HG03097 (cell line): ENCODE data around the gene TUBB8B.
"Not testable (repeated sequence)": the region's sequence is repeated elsewhere in the genome, so short reads cannot be mapped to it uniquely, and the experiment has no call there.

ENCODE experiments used
- ATAC-seq: cut with Tn5 transposase; IDR thresholded peaks from one replicate; pipeline ENCODE4 v1.9.1; 2021; ENCODE audit not compliant: unreplicated experiment, low FRiP score

Gene TUBB8B

GRCh38 chr18:49176-49665 is at the start of gene TUBB8B:
Gene TUBB8B (minus strand): TSS chr18:49615. CDS start chr18:49557, 58 bp downstream.
- not testable (repeated sequence) for ATAC-seq

- not testable (repeated sequence) for ATAC-seq
Measured at GRCh38 chr18:97252-97914, 48.0 kb upstream of the TUBB8B start.

GRCh38 chr18:96767-97131 is 47.3 kb upstream of the TUBB8B start:
- not testable (repeated sequence) for ATAC-seq

- ATAC-seq: not testable (repeated sequence)
Measured at GRCh38 chr18:96101-96766, 46.8 kb upstream of the TUBB8B start.

- ATAC-seq: not testable (repeated sequence)
Measured at GRCh38 chr18:95580-95979, 46.2 kb upstream of the TUBB8B start.

- not testable (repeated sequence) for ATAC-seq
Measured at GRCh38 chr18:93897-94408, 44.5 kb upstream of the TUBB8B start.

GRCh38 chr18:91561-91960 is 42.1 kb upstream of the TUBB8B start:
- ATAC-seq: not testable (repeated sequence)

GRCh38 chr18:90396-91193 is 41.2 kb upstream of the TUBB8B start:
- not testable (repeated sequence) for ATAC-seq

GRCh38 chr18:89124-89523 is 39.7 kb upstream of the TUBB8B start:
- not testable (repeated sequence) for ATAC-seq

GRCh38 chr18:84801-85200 is 35.4 kb upstream of the TUBB8B start:
- not testable (repeated sequence) for ATAC-seq

- not testable (repeated sequence) for ATAC-seq
Measured at GRCh38 chr18:82626-83209, 33.3 kb upstream of the TUBB8B start.

GRCh38 chr18:80881-81280 is 31.5 kb upstream of the TUBB8B start:
- not testable (repeated sequence) for ATAC-seq

GRCh38 chr18:80202-80601 is 30.8 kb upstream of the TUBB8B start:
- not testable (repeated sequence) for ATAC-seq

- ATAC-seq: not testable (repeated sequence)
Measured at GRCh38 chr18:75525-76160, 26.2 kb upstream of the TUBB8B start.

GRCh38 chr18:73181-73777 is 23.9 kb upstream of the TUBB8B start:
- ATAC-seq: not testable (repeated sequence)

- ATAC-seq: not testable (repeated sequence)
Measured at GRCh38 chr18:67701-68100, 18.3 kb upstream of the TUBB8B start.

GRCh38 chr18:64279-64678 is 14.9 kb upstream of the TUBB8B start:
- not testable (repeated sequence) for ATAC-seq

- ATAC-seq: not testable (repeated sequence)
Measured at GRCh38 chr18:63656-64055, 14.2 kb upstream of the TUBB8B start.

- ATAC-seq: not testable (repeated sequence)
Measured at GRCh38 chr18:54388-54787, 5.0 kb upstream of the TUBB8B start.

GRCh38 chr18:48696-49095 is 719 bp downstream of the TUBB8B start:
- ATAC-seq: not testable (repeated sequence)
